Panc1 (cell line): ENCODE data around the gene NCL.

Experiments used
- POLR2AphosphoS5 ChIP-seq: IDR thresholded peaks from 2 replicates; pipeline ENCODE4 v1.6.1; 2012; ENCODE audit warnings: mild to moderate bottlenecking, low read depth, low read length, moderate library complexity
- REST ChIP-seq, 2 experiments: IDR thresholded peaks; 2 replicates each; pipeline ENCODE4 v1.6.1; 2011 to 2012; ENCODE audit warnings: low read depth in 2 of 2, control low read depth in 1 of 2, low read length in 1 of 2, mild to moderate bottlenecking in 1 of 2, moderate library complexity in 1 of 2; ENCODE audit not compliant: insufficient read depth in 1 of 2
- TCF7L2 ChIP-seq: IDR thresholded peaks from 2 replicates; pipeline ENCODE4 v1.6.1; 2011; ENCODE audit warnings: mild to moderate bottlenecking, low read depth, low read length, inconsistent platforms
- TF ChIP-seq, protein P1 (sequence below): fragments of 450-650 bp; IDR thresholded peaks from 2 replicates; pipeline ENCODE4 v1.5.1; 2017; ENCODE audit warnings: mild to moderate bottlenecking

- TF ChIP-seq, protein P1, sequence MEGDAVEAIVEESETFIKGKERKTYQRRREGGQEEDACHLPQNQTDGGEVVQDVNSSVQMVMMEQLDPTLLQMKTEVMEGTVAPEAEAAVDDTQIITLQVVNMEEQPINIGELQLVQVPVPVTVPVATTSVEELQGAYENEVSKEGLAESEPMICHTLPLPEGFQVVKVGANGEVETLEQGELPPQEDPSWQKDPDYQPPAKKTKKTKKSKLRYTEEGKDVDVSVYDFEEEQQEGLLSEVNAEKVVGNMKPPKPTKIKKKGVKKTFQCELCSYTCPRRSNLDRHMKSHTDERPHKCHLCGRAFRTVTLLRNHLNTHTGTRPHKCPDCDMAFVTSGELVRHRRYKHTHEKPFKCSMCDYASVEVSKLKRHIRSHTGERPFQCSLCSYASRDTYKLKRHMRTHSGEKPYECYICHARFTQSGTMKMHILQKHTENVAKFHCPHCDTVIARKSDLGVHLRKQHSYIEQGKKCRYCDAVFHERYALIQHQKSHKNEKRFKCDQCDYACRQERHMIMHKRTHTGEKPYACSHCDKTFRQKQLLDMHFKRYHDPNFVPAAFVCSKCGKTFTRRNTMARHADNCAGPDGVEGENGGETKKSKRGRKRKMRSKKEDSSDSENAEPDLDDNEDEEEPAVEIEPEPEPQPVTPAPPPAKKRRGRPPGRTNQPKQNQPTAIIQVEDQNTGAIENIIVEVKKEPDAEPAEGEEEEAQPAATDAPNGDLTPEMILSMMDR: no peak
- TF ChIP-seq REST (IDR thresholded peaks at IDR 0.05; ENCODE audit: insufficient read depth in 1 of 2, low read depth in 2 of 2, low read length in 1 of 2): no peak
- no peak for TF ChIP-seq TCF7L2
- TF ChIP-seq POLR2AphosphoS5: no peak
Observed at GRCh38 chr2:231480781-231481180, 16.5 kb upstream of the NCL start.
